HG03103 (cell line): ENCODE measurements around the gene ZKSCAN5.
"Not testable (repeated sequence)": the region's sequence is repeated elsewhere in the genome, so short reads cannot be mapped to it uniquely, and the experiment has no call there.

ENCODE experiments used
- ATAC-seq: cut with Tn5 transposase; IDR thresholded peaks from one replicate; pipeline ENCODE4 v1.9.1; 2021; ENCODE audit warnings: low read depth; ENCODE audit not compliant: unreplicated experiment

The ZKSCAN5 gene

GRCh38 chr7:99551334-99551733, 46.9 kb downstream of the ZKSCAN5 start:
- ATAC-seq, result no peak

GRCh38 chr7:99551767-99552463, 47.5 kb downstream of the ZKSCAN5 start, which contains the start of gene FAM200A:
Gene FAM200A (minus strand): TSS chr7:99552114. CDS start chr7:99548407, 3,707 bp downstream.
- ATAC-seq, result peak; percentile 97

GRCh38 chr7:99553039-99553438, 48.6 kb downstream of the ZKSCAN5 start:
- no peak for ATAC-seq

- no peak for ATAC-seq
These were observed 50.5 kb downstream of the ZKSCAN5 start for GRCh38 chr7:99554939-99555338.

GRCh38 chr7:99557196-99557607, 52.7 kb downstream of the ZKSCAN5 start:
- no peak for ATAC-seq

GRCh38 chr7:99557940-99558305, 53.5 kb downstream of the ZKSCAN5 start:
- ATAC-seq, result peak; percentile 40

GRCh38 chr7:99558306-99559174, 54.1 kb downstream of the ZKSCAN5 start, which contains the start of gene ZNF655:
Gene ZNF655 (plus strand): TSS chr7:99558642. CDS start chr7:99560560, 1,918 bp downstream.
- ATAC-seq, result peak; percentile 66

GRCh38 chr7:99559175-99559915, 54.9 kb downstream of the ZKSCAN5 start:
- ATAC-seq, result peak; percentile 5

- ATAC-seq, result no peak
These were observed 56.6 kb downstream of the ZKSCAN5 start for GRCh38 chr7:99560834-99561736.

- ATAC-seq, result no peak
These were observed 57.2 kb downstream of the ZKSCAN5 start for GRCh38 chr7:99561737-99562051.

GRCh38 chr7:99562114-99562784, 57.8 kb downstream of the ZKSCAN5 start:
- no peak for ATAC-seq

GRCh38 chr7:99562832-99563231, 58.4 kb downstream of the ZKSCAN5 start:
- no peak for ATAC-seq

GRCh38 chr7:99563650-99564049, 59.2 kb downstream of the ZKSCAN5 start:
- ATAC-seq, result no peak

GRCh38 chr7:99568770-99569169, 64.3 kb downstream of the ZKSCAN5 start:
- not testable (repeated sequence) for ATAC-seq

GRCh38 chr7:99571768-99572167, 67.3 kb downstream of the ZKSCAN5 start:
- ATAC-seq, result no peak

- no peak for ATAC-seq
These were observed 68.8 kb downstream of the ZKSCAN5 start for GRCh38 chr7:99573257-99573656.

GRCh38 chr7:99576251-99576650, 71.8 kb downstream of the ZKSCAN5 start:
- no peak for ATAC-seq

GRCh38 chr7:99579281-99579955, 75.0 kb downstream of the ZKSCAN5 start:
- no peak for ATAC-seq
